GM18508 (cell line): ENCODE results near the gene SMOC2.

Experiments used
- ATAC-seq: cut with Tn5 transposase; IDR thresholded peaks from one replicate; pipeline ENCODE4 v1.9.1; 2021; ENCODE audit warnings: moderate number of reproducible peaks; ENCODE audit not compliant: insufficient read depth, unreplicated experiment

SMOC2 gene

DNA sequence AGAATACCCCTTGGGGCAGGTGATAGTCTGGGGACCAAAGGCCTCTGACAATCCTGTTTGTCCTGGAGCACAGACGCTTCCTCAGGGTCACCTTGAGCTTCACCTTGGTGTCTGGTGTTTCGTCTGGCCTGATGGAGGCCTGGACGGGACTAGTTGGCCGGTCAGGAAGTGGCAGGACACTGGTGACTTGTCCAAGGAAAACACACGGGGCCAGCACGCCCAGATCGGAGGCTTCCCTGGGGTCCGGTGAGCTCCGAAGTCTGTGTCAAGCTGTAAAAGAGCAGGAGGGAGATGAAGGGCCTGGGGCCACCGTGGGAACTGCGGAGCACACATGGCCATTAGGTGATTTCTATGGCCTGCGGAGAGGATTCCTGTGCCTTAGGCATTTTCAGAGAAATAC is 67.9 kb downstream of the SMOC2 start:
- ATAC-seq: no peak

DNA sequence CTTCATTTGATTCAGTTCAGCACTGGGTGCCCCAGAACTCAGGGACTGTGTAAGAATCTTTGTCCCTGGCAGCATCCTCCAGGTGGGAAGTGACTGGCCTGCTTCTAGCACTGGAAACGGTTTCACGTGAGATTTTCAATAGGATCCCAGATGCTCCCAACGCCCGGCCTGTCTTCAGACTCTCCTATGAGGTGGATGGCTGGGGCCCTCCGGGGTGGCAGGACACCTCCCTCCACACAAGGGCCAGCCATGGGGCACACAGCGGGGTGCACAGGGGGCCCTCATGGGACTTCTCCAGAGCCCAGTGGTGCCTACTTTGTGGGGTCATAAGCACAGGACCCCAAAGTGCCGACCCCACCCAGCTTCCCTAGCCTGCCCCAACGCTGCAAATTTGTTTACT is 72.8 kb downstream of the SMOC2 start:
- ATAC-seq: no peak

GRCh38 chr6:168514216-168514615 is 73.2 kb downstream of the SMOC2 start:
- no peak for ATAC-seq

DNA sequence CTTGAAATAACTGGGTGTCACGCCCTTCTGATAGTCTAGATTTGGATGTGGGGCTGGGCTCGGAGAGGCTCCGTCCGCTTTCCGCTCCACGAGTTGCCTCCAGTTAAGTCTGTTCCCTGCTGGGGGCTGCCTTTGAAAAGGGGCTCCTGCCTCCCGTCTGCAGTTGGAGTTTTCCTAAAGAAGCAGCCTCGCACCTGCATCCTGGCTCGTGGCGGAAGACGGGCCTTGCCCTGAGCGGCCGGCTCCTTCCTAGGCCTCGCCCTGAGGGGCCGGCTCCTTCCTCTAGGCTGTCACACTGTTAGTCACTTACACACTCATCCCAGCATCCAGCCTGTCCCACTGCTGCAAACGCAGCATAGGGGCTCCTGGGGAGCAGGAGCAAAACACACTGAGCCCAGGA is 74.4 kb downstream of the SMOC2 start:
- ATAC-seq: no peak

GRCh38 chr6:168516944-168517741 is 76.2 kb downstream of the SMOC2 start:
- no peak for ATAC-seq

GRCh38 chr6:168517742-168518347 is 76.9 kb downstream of the SMOC2 start:
- no peak for ATAC-seq

DNA sequence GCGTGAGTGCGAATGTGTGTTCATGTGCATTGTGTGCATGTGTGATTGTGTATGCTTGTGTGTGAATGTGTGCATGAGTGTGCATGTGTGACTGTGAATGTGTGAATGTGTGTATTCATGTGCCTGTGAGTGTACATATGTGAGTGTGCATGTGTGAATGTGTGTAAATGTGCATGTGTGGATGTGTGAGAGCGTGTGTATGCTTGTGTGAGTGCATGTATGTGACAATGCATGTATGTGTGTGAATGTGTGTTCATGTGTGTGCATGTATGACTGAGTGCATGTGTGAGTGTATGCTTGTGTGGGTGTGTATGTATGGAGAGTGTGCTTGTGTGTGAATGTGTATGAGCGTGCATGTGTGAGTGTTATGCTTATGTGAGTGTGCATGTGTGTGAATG is 77.4 kb downstream of the SMOC2 start:
- ATAC-seq: no peak

DNA sequence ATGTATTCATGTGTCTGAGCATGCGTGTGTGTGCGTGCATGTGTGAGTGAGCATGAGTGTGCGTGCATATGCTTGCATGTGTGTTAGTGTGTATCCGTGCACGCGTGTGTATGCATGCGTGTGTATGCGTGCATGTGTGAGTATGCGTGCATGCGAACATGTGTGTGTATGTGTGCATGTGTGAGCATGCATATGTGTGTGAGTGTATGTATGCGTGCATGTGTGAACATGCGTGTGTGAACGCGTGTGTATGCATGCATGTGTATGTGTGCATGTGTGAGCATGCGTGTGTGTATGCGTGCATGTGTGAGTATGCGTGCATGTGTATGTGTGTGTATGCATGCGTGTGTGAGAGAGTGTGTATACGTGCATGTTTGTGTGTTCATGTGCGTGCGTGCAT is 77.9 kb downstream of the SMOC2 start:
- no peak for ATAC-seq

- ATAC-seq: no peak
These were observed 79.2 kb downstream of the SMOC2 start for GRCh38 chr6:168520233-168520632.

DNA sequence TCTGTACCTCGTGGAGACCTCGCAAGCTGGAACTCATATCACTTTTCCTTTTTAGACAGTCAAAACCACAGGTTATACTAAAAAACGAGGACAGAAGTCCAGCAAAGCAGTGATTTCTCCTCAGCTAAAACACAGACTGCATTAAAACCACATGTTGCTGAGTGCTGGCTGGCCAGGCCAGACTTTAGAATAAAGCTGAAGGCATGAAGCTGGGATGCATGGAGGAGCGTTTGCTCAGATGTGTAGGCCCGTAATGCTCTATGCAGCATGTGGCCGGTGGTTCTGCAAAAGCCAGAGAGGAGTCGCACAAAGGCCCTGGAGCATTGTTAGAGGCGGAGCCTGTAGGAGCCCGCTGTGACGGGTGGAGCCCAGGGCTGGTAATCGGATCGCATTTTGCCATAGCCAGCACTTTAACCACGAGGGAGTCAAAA is 83.6 kb downstream of the SMOC2 start:
- no peak for ATAC-seq

- no peak for ATAC-seq
These were observed 84.1 kb downstream of the SMOC2 start for GRCh38 chr6:168525114-168525513.

GRCh38 chr6:168525926-168526630 is 85.1 kb downstream of the SMOC2 start:
- ATAC-seq: no peak

DNA sequence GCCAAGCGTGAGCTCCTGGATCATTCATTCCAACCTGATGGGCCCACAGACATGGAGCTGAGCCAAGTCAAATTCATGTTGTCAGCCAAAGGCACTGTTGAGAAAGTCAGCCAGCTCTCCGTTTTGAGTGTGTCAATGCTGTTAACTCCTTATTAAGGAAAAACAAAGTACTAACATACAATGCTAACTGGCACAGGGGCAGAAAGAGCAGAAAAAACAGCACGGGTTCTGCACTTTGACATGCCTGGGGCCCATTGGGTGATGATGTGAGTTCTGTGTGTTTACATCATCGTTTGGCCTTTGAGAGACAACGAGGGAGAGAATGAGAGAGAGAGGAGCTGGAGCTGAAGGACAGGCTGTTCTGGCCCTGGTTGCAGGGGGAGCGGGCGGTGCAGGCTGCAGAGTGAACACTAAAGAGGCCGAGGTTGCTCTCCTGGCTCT is 85.9 kb downstream of the SMOC2 start:
- no peak for ATAC-seq

- no peak for ATAC-seq
These were observed 86.6 kb downstream of the SMOC2 start for GRCh38 chr6:168527451-168528210.

DNA sequence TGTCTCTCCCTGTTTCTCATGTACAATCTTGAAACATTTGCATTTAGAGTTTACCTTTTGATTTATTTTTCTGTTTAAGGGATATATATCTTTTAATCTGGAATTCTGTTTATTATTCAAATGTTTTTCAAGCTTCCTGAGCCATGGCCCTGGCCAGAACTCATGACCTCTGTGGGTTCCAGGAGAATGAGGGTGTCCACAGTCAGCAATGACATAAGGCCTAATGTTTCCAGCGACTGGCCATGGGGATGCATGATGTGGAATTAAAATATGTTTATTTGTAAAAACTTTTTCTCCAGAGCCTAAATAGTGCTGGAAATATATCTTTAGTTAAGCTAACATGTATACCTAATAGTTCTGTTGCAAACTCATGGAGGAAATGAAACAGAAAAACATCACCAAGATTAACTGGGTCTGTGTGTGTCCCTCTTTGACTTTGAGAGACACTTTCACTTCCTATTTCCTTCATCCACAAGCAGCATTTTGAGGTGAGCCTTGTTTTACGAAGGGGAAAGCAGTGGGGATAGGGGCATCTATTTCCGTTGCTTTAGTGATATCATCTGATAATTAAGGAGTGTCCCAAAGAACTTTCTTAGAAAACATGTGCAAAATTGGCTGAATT is 87.6 kb downstream of the SMOC2 start:
- peak; percentile 58 for ATAC-seq

DNA sequence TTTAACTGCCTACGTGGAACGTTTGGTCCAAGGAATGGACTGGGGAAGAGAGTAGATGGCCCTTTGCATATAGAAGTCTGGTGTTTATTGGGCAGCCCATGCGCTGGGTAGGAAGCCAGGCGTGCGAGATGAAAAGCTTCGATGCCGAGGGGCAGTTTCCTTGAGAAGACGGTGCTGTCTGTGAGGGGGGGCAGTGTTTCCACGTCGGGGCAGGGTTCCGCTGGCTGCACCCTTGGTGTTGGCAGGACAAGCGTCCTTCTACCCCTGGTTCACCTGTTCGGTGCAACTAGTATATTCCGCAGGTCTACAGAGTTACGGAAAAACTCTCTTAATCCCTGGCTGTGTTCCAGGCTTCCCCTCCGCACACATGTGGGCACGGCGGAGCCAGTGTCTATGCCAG is 88.2 kb downstream of the SMOC2 start:
- ATAC-seq: no peak

- ATAC-seq: no peak
These were observed 89.7 kb downstream of the SMOC2 start for GRCh38 chr6:168530653-168531071.

GRCh38 chr6:168532070-168532469 is 91.1 kb downstream of the SMOC2 start:
- no peak for ATAC-seq

DNA sequence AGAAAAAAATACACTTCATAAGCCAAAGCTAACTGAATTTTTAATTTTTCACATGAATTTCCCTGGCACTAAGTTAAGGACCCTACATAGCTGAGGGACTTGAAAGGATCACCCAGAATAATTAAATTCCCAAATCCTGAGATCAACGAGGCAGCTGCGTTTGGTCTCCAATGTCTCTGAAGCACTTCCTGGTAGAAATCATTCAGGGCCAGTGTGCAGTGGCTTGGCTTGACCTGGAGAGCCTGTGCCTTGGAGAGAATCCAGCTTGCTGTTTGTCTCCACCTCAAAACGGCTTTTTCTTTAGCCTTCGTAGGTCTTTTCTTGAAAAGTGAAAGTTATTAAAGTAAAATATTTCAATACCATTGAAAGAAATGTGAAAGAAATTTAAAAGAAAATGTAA is 92.4 kb downstream of the SMOC2 start:
- ATAC-seq: no peak

DNA sequence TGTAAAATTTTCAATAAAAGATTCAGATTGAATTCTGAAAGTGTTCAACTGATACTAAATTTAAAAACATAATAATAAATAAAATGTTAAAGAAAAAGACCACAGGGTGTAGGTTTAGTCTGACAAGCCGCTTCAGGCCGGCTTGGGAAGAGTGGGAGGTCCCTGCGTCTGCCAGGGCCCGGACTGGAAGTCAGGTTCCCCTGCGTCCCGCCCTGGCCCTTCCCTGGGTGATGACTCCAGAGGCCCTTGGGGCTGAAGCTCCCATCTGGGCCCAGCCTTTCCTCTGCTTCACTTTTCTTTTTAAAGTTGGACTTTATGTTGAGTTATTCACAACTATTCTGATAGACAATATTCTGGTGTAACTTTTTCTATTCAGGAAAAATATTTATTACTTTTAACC is 93.3 kb downstream of the SMOC2 start:
- ATAC-seq: no peak
